Brain pericyte (primary cell): ENCODE data around the gene SHC2.
"Not testable (repeated sequence)": the region's sequence is repeated elsewhere in the genome, so short reads cannot be mapped to it uniquely, and the experiment has no call there.

Experiments
- DNase-seq: peaks from one replicate; pipeline ENCODE4 v3.0.0-alpha.2; 2012; ENCODE audit warnings: low read depth, low spot score

SHC2 gene

DNA sequence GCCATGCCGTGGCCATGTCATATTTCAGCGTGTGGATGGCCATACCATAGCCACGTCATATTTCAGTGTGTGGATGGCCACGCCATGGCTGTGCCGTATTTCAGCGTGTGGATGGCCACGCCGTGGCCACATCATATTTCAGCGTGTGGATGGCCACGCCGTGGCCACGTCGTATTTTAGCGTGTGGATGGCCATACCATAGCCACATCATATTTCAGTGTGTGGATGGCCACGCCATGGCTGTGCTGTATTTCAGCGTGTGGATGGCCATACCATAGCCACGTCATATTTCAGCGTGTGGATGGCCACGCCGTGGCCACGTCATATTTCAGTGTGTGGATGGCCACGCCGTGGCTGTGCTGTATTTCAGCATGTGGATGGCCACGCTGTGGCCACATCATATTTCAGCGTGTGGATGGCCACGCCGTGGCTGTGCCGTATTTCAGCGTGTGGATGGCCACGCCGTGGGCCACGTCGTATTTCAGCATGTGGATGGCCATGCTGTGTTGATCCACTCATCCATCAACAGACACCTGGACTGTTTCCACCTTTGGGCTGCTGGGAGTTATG, 9.8 kb downstream of the SHC2 start:
- DNase-seq = not testable (repeated sequence)

DNA sequence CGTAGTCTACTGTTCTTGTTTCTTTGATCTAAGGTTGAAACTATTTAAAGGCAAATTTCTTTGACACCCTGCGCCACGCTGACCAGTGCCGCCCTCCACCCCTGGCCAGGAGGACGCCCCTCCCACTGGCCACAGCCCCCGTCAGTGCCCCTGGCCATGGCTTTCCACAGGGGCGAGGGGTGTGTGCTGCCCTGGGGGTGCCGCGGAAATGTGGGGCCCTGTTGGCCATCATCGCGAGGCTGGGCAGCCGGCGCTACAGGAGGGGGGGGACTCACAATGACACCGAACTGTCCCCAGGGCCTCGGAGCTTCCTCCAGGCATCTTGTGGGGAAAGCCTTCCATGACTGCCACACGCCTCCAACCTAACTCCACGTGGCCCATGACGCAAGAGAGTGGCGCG, 10.9 kb downstream of the SHC2 start:
- DNase-seq = no peak

DNA sequence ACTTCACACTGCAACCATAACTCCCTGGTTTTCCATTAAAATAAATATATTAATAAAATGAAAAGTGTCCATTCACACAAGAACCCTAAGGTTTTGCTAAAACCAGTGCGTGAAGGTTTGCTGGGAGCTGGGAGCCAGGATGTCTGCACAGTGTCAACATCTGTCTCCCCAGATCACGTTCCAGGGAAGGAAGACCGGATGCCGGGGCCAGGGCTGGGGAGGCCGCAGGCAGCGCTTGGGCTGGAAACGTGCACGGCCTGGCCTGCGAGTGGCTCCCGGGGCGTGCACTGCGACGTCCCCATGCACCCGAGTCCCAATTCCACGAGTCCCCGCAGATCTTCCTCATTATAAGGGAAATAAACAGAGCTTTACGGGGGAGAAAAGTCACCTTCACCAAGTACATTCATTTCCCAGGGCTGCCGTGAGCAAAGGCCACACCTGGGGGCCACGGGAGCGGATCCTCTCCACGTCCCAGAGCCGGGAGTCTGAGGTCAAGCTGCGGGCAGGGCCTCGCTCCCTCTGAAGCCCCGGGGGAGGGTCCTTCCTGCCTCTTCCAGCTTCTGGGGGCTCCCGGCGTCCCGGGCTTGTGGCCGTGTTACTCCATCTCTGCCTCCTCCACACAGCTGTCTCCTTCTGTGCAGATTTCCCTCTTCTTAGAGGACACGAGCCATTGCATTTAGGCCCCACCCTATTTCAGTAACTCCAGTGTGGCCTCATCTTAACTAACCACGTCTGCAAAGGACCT, 12.8 kb downstream of the SHC2 start:
- no peak for DNase-seq

DNA sequence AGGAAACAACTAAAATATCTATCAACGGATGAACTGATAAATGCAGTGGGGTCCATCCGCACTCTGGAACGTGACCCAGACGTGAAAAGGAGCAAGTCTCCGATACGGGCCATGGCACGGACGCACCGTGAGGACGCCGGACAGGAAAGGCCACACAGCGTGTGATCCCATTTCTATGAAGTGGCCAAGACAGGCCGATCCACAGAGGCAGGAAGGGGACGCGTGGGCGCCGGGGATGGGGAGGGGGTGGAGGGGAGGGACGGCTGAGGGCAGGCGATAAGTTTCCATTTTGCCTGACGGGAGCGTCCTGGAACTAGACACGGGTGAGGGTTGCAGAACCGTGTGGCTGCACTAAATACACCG, 13.8 kb downstream of the SHC2 start:
- DNase-seq = no peak

DNA sequence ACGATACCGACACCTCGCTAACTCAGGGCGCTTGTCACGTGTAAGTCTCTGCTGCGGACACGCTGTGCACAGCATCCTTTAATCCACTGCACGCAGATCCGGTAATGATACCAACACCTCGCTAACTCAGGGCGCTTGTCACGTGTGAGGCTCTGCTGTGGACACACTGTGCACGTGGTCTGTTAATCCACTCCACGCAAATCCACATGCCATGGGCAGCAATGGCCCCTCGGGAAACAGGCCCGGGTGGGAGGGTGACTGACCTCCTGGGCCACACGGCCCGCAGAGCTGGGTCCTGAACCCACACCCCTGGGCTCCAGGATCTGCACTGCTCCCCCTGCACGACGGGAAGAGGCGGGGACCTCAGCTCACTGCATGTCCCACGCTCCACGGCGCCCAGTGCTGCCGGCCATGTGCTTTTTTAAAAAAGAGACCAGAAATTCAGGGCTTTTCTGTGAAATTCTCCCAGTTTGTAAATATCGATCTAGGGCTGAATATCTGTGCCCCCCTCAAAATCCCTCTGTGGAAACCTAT, 16.1 kb downstream of the SHC2 start:
- DNase-seq = no peak

DNA sequence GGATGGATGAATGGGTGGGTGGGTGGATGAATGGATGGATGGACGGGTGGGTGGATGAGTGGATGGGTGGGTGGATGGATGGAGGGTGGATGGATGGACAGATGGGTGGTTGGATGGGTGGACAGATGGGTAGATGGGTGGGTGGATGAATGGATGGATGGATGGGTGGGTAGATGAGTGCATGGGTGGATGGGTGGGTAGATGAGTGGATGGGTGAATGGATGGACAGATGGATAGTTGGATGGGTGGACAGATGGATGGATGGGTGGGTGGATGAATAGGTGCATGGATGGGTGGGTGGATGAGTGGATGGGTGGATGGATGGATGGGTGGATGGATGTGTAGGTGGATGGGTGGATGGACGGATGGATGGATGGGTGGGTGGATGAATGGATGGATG, 17.8 kb downstream of the SHC2 start:
- DNase-seq = no peak

DNA sequence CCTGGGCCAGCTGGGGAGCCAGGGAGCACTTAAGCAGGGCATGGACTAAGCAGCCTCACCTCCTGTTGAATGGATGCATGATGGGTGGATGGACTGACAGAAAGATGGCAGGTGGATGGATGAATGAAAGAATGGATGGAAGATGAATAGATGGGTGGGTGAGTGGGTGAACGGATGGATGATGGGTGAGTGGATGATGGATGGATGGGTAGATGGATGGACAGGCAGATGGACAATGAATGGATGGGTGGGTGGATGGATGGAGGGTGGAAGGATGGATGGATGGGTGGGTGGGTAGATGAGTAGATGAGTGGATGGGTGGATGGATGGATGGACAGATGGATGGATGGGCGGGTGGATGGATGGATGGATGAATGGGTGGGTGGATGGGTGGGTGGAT, 18.7 kb downstream of the SHC2 start:
- no peak for DNase-seq

DNA sequence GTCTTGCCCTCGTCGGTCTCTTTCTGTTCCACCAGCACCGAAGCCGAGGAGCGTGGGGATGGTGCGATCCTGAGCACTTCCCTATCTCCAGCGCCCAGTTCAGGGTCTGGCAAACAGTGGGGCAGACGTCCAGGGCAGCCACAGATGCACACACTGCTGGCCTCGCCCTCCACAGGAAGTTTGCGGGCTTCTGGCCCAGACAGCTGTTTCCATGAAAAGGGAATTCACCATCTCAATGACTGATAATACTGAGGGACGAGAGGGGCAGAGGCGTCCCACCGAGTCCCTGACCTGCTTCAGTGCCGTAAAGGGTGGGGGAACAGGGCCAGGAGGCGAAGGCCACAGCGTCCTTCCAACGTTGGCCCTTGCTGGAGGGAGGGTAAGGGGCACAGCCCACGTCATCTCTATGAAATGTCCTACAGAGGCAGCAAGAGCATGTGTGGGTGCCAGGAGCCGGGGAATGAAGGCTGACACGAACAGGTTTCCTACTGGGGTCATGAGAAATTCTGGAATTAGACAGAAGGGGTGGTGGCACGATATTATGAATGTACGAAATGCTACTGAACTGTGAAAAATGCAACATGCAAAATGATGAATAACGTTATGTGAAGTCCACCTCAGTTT, 19.5 kb downstream of the SHC2 start:
- no peak for DNase-seq

DNA sequence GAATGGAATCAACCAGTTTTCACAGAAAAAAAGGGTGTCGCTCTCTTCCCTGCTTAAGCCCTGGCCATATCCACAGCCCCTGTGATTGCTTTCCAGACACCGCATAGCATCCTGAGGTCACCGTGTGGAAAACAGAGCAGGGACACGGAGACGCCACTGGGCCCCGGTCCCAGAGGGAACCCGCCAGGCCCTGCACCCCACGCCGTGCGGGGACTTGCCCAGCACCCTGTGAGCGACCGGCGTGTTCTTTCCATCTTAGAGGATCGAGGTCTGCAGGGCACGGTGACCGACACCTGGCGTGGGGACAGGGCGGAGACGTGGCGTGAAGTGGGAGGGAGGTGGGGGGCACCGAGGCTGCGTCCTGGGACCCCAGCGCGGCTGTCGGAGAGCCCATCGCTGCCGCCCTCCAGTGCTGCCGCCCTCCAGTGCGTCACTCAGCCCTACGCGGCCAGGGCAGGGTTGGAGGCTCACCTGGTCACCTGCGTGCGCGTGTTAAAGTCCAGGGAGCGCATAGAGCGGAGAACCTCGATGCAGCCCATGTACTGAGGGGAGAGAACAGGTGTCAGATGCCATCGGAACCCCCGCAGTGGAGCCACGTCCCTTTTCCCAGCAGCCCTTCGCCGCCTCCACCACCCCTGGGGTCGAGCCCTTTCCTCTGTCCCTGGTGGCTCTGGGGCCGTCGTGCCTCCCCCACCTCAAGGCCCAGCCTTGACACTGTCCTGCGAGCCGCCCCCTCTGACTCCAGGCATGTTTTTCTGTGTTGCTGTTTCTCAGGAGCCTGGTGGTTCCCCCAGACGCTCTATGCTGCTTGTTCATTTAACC, 20.2 kb downstream of the SHC2 start:
- no peak for DNase-seq

DNA sequence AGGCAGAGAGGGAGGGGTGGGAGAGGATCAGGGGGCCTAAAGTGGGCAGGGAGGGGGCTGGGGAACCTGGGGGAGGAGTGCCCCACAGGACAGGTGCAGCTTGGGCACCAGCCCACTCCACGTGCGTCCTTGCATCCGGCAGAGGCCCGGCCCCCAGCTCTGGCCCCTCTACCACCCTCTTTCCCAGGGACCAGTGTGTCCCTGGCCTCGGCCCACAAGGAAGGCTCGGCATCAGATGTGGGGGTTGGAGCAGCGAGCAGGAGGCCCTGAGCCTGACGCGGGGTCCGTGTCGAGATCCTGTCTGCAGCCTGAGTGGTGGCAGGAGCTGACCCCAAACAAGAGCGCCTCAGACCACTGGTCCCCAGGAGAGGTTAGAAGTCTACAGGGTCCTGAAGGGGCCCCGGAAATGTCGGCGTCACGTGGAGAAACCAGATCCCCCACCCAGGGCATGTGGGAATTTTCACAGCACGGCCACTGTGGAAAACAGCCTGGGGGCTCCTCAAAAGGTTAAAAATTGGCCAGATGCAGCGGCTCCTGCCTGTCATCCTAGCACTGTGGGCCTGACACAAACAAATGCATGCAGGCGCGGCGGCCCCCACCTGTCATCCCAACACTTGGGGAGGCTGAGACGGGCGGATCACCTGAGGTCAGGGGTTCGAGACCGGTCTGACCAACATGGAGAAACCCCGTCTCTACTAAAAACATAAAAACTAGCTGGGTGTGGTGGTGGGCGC, 21.5 kb downstream of the SHC2 start:
- no peak for DNase-seq

DNA sequence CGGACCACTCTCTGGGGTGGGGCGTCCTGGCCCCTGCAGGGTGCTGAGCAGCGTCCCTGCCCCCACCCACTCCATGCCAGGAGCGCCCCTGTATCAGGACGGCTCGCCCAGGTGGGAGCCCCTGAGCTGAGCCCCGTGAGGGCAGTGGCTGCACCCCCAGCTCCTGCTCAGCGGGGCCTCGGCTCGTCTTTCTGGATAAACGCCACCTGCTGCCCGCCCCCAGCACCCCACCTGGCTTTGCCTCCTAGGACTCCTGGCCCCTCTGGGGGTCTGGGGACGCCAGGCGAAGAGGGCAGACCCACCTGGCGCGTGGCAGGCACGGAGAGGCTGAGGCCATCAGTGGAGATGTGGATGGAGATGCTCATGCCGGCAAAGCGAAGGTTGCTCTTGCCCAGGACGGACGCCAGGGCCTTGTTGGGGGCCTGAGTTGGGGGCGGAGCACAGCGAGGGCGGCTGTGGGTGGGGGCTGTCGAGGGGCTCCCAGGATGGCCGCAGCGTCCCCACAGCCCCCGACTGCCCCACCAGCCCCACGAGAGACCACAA, 22.3 kb downstream of the SHC2 start:
- no peak for DNase-seq

DNA sequence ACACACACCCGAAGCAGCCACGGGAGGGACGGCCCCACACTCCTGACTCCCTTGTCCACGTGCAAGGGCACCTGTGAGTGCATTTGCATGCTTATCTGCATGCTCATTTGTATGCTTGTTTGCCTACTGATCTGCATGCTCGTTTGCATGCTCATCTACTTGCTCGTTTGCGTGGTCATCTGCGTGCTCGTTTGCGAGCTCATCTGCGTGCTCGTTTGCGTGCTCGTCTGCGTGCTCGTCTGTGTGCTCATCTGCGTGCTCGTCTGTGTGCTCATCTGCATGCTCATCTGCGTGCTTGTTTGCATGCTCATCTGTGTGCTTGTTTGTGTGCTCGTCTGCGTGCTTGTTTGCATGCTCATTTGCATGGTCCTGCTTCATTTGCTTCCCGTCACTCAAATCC, 23.8 kb downstream of the SHC2 start:
- no peak for DNase-seq

DNA sequence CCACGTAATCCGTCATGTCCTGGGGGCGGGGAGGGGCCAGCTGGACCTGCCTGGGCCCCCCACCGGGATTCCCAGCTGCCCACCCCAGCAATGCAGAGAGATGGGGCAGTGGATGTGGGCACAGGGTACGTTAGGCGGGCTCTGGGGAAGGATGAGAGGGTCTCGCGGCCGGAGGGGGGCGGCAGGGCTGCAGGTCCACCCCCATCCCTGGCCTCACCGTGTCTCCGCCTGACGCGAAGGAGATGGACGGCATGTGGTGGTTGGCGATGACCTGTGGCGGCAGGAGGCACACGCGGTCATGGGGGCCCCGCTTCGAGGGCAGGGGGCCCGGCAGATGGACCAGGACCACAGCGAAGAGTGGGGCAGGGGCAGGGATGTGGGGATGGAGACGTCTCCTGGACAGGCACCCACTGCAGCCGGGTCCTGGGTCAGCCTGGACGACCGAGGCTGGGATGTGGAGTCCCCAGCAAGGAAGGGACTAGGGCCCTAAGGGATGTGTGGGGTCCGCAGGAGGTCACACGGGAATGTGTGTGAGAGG, 24.4 kb downstream of the SHC2 start:
- no peak for DNase-seq

DNA sequence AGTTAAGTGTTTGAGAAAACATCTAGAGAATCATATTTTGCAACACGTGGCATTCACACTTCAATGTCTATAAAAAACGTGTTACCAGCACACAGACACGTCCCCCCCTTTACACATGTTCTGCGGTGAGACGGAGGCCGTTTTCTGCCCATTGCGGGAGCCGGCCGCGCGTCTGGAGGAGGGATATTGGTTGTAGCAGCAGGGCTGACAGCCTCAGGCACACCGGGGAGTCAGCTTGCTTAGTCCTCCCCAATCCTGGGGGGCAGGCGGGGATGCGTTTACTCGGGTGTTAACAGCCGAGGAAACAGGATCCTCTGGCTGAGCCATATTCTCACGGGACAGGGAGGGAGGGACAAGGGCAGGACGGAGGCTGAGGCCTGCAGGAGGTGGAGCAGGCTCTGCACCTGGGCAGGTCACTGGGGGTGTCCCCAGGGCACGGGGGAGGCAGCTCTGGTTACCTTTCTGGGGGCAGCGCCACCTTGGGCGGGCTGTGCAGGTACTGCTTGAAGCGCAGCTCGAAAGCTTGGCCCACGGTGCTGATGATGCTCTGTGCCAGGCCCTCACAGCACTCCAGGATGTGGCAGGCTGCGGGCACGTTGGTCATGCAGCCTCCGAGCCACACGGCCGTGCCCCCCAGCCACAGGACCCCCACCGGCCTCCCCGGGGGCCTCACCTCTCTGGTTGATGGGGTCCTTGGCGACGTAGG, 25.0 kb downstream of the SHC2 start:
- no peak for DNase-seq

DNA sequence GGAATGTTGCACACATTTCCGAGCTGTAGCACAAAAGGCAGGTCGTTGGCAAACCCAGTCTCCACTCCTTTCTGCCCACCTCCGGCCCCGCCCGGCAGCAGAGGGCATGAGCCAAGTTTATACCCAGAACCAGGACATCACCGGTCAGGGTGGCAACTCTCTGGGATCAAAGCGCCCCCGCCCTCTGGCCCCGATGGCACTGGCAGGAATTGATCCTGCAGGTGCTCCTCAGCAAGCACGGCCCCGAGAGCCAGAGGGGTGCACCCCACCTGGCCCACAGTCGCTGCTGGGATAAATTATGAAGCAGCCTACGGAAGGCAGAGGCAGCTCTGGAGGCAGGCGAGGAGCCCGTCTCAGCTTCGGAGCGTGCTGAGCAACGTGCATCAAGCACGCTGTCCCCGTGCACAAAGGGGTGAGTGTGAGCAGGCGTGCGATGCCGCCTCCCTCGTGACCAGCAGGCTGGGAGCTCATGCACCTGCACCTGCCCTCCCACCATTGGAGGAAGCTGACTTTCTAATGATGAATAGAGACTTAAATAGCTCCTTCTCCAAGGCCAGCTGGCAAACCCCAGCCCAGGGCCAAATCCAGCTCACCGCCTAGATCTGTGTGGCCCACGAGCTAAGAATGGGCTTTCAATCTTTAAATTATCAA, 25.7 kb downstream of the SHC2 start:
- DNase-seq = no peak

DNA sequence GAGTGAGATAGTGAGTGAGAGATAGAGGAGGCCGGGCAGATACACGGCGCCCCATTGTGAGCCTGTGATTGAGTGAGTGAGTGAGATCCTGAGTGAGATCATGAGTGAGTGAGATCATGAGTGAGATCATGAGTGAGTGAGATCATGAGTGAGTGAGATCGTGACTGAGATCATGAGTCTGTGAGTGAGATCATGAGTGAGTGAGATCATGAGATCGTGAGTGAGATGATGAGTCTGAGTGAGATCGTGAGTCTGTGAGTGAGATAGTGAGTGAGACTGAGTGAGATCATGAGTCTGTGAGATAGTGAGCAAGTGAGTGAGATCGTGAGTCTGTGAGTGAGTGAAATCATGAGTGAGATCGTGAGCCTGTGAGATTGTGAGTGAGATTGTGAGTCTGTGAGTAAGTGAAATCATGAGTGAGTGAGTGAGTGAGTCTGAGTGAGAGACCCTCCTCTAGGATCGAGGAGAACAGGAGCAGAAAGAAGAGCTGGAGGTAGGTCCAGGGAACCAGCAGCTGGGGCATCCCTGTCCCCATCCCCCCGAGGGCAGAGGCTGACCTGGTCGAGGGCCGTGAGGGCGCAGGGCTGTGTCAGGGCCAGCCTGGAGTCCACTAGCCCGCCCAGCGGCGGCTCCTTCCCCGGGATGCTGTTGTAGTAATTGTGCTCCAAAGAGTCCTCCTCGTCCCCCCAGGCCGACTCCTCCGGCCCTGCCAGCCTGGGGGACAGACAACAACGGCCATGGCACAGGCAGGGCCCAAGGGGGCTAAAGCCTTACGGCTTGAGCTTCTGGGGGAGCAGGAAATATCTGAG, 26.5 kb downstream of the SHC2 start:
- no peak for DNase-seq

DNA sequence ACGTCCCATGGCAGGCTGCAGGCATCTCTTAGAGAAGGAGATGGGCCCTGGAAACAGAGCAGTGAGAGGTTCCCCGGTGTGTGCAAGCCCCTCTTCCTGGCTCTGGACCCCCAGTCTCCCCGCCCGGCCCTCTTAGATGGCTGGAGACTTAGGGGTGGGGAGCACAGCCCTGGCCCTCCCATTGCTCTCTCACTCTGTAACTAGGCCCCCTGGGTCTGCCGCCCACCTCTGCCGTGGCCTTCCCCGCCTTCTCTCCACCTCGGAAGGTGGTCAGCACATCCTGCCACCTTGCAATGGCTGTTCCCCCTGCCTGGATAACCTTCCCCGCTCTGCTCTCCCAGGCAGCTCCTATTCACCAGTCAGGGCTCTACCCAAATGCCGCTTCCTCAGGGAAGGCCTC, 30.1 kb downstream of the SHC2 start:
- DNase-seq = no peak

DNA sequence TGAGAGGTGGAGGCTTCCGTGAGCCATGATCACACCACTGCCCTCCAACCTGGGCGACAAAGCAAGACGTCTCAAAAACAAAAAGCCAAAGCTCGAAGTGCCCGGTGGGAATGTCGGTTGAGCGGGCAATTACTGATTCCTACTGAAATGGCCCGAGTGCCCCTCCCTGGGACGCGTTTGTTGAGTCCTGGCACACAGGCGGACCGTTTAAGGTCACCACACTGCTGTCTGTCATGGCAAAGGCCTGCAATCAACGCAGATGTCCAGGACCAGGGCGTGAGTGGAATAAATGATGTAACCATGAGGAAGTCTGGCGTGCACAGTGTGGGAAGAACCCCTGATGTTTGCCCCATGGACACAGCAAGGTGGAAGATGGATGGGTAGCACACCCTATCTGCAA, 32.7 kb downstream of the SHC2 start:
- no peak for DNase-seq

DNA sequence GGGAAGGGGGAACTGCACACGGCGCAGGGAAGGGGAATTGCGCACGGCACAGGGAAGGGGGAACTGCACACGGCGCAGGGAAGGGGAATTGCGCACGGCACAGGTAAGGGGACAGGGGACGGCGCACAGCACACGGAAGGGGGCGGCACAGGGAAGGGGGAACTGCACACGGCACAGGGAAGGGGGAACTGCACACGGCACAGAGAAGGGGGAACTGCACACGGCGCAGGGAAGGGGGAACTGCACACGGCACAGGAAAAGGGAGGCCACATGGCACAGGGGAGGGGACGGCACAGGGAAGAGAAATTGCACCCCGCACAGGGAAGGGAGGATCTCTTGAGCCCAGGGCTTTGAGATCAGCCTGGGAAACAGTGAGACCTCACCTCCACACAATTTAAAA, 33.2 kb downstream of the SHC2 start:
- DNase-seq = not testable (repeated sequence)
